Stimulated activated CD4-positive, alpha-beta T cell treated with anti-CD3 and anti-CD28 coated beads, Interleukin-2, amount 100 ng/mL, for 4 hours (primary cell): ENCODE results near the gene ZNF687.

Source experiments
- DNase-seq: peaks from one replicate; pipeline ENCODE4 v3.0.0-alpha.2; 2020; ENCODE audit warnings: low read depth

ZNF687 gene

GRCh38 chr1:151277249-151277648 lies 4.8 kb upstream of the ZNF687 start:
- DNase-seq, result no peak

DNA sequence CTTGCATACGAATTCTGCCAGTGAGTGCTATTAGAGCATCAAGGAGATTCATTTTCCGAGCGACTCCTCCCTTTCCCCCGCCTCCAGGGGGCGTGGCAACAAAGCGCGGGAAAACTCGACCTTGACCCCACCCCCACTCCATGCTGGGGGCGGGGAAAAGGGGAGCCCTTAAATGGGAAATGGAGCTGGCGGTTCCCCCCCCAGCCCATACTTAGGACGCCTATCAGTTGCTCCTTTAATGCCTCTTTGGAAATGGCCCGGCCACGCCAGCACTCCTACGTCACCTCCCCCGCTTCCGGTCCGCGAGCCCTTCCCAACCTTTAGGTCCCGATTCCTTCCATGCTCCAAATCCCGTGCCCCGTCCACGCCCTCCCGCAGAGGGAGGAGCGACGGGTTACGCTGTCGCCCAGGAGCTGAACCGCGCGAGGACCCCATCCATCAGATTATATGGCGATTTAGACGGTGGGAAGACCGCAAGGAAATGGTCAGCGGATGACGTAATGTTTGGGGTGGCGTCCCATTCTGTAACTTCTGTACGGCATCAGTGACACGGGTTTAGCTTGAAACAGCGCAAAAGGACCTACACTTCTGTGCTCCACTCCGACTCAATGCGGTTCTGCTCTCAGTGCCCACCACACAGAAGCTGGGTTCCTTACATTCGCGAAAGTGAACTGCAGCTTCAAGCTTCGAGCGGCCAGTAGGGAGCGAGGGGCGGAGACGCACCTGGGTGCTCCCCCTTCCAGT lies 702 bp upstream of the ZNF687 start:
- DNase-seq, result peak; percentile 90

DNA sequence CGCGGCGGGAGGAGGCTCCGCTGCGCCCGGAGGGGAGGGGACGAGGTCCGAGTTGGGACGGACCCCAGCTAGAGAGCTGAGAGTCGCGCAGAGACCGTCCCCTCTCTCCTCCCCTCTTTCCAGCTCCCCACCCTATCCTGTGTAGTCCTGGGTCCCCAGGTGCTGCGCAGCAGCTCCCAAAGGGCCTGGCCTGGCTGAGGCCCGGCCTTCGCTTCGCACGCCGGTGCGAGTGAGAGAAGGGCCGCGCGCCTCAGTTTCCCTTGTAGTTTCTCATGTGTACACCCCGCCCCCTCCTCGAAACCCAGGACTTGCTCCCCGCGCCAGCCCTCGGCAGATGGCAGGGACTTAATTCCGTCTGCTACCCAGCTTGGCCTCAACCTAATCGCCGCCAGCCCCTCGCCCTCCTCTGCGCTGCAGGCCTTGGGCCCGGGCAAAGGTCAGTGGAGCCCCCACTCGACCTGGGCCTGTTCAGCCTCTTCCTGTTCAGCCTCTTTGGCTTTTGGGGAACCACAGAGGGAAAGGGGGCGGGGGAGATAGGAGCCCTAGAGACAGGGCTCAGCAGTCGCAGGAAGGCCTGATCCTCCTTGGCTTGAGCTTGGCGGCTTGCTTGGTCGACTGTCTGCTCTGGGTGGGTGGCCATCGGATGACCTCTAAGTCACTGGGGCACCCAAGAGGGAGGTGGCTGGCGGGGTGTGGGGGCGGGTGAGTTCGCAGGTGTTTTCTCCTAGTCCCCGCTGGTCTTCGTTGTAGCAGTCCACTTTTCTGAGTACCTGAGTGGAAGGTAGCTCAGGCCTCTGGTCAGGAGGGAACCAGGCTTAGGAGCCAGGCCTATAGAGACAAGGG lies 1.0 kb downstream of the ZNF687 start:
- no peak for DNase-seq

DNA sequence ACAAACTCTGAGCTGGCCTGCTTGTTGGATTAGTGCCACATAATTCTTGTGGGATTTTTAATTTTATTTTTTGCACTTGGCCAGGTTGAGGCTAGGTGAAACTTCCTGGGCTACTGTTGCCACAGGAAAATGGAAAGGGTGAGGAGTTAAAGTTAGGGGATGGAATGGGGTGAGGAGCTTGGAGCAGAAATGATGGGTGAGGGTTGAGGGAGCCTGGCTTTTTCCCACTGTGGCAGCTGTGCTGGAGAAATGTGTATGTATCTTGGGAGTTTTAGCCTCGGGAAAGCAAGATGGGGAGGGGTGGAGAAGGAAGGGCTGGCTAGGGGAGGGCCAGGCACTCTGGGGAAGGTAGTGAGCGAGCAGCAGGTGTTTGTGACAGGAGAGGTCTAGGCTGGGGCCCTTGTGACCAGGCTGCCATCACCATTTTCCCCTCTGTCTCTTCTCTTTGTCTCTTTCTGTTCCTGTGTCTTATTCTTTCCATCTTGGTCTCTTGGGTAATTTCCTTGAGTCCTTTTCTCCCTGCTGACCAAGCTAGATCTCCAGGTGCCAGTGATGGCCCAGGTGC lies 2.0 kb downstream of the ZNF687 start:
- no peak for DNase-seq

DNA sequence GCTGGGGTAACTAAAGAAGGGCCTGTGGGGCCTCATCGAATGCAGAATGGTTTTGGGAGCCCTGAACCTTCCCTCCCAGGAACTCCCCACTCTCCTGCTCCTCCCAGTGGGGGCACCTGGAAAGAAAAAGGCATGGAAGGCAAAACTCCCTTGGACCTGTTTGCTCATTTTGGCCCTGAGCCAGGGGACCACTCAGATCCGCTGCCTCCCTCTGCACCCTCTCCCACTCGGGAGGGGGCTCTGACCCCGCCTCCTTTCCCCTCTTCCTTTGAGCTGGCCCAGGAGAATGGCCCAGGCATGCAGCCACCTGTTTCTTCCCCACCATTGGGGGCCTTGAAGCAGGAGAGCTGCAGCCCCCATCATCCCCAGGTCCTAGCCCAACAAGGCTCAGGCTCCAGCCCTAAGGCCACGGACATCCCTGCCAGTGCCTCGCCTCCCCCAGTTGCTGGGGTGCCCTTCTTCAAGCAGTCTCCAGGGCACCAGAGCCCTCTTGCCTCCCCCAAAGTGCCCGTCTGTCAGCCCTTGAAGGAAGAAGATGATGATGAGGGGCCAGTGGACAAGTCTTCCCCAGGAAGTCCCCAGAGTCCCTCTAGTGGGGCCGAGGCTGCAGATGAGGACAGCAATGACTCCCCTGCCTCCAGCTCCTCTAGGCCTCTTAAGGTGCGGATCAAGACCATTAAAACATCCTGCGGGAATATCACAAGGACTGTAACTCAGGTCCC lies 4.7 kb downstream of the ZNF687 start:
- DNase-seq, result no peak

DNA sequence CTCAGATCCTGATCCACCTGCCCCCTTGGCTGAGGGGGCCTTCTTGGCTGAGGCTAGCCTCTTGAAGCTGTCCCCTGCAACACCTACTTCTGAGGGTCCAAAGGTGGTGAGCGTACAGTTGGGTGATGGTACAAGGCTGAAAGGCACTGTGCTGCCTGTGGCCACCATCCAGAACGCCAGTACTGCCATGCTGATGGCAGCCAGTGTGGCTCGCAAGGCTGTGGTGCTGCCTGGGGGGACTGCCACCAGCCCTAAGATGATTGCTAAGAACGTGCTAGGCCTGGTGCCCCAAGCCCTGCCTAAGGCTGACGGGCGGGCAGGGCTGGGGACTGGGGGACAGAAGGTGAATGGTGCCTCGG lies 5.2 kb downstream of the ZNF687 start:
- no peak for DNase-seq

GRCh38 chr1:151287767-151288500 lies 5.8 kb downstream of the ZNF687 start:
- DNase-seq, result no peak

DNA sequence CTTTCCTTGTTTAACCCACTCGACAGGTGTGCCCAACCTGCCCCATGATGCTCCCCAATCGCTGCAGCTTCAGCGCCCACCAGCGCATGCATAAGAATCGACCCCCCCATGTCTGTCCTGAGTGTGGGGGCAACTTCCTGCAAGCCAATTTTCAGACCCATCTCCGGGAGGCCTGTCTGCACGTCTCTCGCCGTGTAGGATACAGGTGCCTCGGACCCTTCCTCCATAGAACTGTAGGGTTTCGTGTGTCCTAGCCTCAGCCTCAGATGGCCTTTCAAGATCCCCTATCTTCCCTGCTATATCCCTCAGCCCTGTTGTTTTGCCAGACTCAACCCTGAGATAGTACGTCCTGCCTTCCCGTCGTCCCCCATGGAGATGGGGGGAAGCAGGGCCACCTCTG lies 6.4 kb downstream of the ZNF687 start:
- no peak for DNase-seq

GRCh38 chr1:151289080-151289935 lies 7.2 kb downstream of the ZNF687 start:
- DNase-seq, result no peak

DNA sequence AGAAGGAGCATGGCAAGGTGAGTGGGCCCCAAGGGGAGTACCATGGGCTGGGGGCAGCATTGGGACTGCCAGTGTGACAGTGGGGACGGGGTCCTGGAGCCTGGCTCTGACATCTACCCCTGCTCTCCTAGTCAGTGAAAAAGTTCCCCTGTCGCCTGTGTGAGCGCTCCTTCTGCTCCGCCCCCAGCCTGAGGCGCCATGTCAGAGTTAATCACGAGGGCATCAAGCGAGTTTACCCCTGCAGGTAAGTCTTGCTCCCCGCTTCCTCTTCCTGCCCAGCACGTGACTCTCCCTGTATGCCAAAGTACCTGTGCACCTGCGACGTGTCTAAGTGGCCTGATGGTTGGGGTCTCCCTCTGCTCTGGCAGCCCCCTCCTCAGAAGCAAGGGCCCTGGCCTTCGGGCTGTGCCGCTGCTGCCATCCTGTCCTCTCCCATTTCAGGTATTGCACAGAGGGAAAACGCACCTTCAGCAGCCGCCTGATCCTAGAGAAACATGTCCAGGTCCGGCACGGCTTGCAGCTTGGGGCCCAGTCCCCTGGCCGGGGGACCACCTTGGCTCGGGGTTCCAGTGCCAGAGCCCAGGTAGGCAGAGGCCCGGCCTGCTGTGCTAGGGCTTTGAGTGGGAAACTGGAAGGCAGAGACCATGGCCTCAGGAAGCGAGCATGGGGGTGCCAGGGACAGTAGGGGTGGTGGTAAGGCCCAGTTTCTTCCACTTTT lies 8.1 kb downstream of the ZNF687 start:
- DNase-seq, result no peak

- no peak for DNase-seq
Measured at GRCh38 chr1:151290709-151291303, 8.7 kb downstream of the ZNF687 start.

- no peak for DNase-seq
Measured at GRCh38 chr1:151292207-151293030, 10.3 kb downstream of the ZNF687 start.

DNA sequence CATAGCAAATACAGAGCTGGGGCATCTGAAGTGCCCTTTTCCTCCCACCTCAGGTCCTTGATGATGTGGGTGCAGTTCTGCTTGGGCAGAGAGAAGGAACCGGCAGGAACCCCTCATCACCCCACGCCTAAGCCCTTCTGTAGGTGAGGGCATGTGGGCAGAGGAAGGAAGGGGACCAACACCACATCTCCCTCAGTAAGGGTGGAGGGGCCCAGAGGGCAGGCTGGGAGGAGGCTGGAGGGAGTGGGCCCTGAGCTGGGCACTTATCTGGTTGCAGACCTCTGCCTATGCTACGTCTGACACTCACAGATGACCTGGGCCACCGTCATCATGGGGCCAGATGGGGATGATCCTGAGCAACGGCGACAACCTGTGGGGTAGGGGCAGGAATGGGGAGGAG lies 11.0 kb downstream of the ZNF687 start:
- DNase-seq, result no peak

DNA sequence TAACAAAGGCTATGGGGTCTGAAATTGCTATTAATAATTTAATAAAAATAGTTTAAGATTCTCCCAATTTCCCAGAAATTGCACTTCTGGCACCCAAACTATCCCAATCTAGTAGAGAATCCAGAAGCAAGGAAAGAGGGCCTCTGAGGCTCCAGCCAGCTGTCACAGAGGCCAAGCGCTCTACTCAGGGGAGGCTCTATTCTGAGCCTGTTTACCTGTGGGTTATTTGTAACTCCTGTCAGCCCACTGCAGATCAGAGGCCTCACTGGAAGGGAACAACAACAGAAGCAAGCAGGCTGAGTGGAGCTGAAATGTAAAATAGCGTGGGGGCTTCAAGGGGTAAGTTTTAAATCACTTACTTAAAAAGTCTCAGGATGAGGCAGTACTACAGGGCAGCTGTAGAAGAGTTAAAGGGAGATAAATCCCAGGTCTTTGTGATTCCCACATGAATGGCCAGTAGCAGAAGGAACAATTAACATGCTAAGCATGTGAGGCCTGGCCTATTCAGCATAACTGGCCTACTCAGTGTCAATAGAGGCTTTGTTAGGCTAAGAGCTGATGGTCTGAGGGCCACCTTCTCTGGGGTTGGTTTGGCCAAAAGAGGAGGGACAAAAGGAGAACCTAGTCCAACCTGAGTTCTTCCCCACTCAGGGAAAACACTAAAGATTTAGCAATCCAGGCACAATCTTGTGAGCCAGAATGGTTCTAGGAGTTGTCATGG lies 12.8 kb downstream of the ZNF687 start:
- no peak for DNase-seq

DNA sequence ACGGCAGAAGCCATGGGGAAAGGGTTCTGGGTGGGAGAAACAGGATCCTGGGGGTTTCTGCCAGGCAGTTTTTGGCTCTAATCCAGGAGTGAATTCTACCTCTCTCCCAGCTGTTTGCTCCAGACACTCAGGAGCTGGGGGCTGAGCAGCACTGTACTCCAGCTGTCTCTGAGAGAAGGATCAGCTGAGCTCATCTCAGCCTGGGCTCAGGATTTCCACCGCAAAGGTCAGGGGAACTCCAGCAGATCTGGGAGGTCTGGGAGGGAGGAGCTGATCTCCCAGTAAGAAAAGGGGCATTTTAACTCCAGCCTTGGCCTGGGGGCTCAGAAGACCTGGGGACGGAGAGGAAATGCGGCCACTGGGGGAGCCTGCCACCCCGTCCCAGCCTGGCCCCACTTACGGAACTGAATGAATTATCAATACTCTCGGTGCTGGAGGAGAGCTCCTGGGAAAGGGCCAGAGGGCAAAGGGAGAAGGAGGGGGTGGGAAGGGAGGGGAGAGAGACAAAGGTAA lies 27.8 kb downstream of the ZNF687 start:
- DNase-seq, result no peak

DNA sequence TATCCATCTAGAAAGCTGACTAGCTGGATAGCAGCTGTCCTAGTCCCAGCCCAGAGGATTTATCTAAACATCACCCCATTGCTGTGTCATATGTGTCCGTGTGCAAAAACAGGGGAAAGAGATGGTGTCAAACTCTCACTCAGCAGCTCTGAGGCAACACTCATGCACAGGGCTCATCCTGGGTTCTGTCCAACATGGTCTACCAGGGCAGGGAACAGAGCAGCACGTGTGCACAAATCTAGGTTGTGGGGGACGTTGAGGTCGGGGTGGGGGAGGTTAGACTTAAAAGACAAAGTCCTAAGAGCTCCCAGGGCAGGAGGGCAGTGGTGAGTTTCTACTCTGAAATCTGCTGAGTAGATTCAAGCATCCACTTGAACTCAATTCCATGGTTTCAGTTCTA lies 28.9 kb downstream of the ZNF687 start:
- DNase-seq, result no peak

DNA sequence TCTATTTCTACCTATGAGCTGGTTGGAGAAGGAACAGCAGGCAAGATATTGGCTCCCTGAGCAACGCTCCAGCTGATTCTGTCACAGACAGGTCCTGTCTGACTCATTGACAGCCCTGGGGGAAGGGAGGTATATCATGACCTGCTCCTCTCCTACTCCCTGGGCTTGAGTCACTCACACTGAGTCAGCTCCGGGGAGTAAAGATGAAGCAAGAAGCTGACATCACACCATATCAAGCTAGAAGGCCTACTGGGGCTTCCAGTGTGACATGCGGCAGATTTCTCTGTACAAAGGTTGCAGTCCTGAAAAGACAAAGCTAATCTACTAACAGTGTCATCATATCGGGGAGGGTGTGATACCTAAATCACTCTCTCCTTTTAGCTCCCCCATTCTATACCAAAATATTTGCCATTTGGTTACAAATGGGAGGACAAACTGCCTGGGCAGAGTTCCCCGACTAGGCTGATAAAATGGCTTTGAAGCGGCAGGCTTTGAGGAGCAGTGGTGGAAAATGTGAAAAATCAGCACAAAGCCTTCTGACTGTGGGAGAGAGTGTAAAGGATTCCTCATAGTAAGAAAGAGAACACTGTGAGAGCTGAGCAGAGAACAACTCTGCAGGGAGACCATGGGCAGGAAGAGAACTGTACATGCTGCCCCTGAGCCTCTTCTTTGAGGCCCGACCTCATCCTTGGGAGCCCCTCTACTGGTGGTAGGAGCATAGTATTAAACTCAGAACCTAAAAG lies 29.7 kb downstream of the ZNF687 start:
- peak; percentile 90 for DNase-seq
